CD4-positive, alpha-beta T cell treated with Interleukin-4 for 4 hours (primary cell): ENCODE data around the gene PKP3.
"Not testable (repeated sequence)": the region's sequence is repeated elsewhere in the genome, so short reads cannot be mapped to it uniquely, and the experiment has no call there.

Experiments used
- DNase-seq: peaks from one replicate; pipeline ENCODE4 v3.0.0-alpha.2; 2020

Gene PKP3

DNA sequence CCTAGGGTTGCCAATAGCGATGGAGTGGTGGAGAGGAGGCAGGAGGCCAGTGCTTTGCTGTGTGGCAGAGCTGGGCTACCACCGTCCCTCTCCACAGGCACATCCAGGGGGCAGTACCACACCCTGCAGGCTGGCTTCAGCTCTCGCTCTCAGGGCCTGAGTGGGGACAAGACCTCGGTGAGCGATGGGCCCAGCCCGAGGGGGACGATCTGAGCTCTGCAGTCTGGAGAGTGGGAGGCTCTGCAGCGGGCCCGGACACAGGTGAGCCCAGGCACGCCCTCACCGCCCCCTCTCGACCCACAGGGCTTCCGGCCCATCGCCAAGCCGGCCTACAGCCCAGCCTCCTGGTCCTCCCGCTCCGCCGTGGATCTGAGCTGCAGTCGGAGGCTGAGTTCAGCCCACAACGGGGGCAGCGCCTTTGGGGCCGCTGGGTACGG lies 2.5 kb downstream of the PKP3 start:
- DNase-seq: no peak

GRCh38 chr11:396948-397548 lies 3.0 kb downstream of the PKP3 start:
- peak; percentile 52 for DNase-seq

GRCh38 chr11:398826-399225 lies 4.8 kb downstream of the PKP3 start:
- no peak for DNase-seq

- no peak for DNase-seq
Observed at GRCh38 chr11:399731-400211, 5.8 kb downstream of the PKP3 start.

DNA sequence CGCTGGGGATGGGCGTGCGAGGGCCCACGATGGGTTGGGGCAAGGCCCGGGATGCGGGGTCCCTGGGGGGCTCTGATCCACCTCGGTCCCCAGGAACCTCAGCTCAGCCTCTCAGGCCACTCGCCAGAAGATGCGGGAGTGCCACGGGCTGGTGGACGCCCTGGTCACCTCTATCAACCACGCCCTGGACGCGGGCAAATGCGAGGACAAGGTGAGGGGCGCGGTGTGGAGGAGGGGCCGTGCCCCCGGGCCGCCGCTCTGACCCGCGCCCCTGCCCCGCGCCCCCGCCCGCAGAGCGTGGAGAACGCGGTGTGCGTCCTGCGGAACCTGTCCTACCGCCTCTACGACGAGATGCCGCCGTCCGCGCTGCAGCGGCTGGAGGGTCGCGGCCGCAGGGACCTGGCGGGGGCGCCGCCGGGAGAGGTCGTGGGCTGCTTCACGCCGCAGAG lies 6.3 kb downstream of the PKP3 start:
- DNase-seq: no peak

DNA sequence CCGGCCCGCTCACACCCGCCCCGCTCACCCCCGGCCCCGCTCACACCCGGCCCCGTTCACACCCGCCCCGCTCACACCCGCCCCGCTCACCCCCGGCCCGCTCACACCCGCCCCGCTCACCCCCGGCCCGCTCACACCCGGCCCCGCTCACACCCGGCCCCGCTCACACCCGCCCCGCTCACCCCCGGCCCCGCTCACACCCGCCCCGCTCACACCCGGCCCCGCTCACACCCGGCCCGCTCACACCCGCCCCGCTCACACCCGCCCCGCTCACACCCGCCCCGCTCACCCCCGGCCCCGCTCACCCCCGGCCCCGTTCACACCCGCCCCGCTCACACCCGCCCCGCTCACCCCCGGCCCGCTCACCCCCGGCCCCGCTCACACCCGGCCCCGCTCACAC lies 7.2 kb downstream of the PKP3 start:
- DNase-seq: not testable (repeated sequence)

DNA sequence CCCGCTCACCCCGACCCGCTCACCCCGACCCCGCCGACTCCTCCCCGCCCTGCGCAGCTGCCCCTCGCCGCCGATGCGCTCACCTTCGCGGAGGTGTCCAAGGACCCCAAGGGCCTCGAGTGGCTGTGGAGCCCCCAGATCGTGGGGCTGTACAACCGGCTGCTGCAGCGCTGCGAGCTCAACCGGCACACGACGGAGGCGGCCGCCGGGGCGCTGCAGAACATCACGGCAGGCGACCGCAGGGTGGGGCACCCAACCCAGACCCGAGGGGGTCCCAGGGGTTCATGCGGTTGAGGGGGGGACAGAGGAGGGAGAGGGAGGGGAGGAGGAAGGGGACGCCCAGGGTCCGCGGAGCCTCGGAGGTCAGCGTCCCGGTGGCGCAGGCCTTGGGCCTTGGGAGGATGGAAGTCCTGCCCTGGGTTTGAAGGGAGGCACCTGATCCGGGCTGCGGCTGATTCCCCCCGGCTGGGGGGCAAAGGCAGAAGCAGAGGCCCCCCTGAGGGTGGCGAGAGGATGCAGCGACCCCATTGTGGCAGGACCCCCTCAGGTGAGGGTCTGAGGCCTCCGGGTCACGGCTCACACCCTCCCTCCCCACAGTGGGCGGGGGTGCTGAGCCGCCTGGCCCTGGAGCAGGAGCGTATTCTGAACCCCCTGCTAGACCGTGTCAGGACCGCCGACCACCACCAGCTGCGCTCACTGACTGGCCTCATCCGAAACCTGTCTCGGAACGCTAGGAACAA lies 9.2 kb downstream of the PKP3 start:
- no peak for DNase-seq

DNA sequence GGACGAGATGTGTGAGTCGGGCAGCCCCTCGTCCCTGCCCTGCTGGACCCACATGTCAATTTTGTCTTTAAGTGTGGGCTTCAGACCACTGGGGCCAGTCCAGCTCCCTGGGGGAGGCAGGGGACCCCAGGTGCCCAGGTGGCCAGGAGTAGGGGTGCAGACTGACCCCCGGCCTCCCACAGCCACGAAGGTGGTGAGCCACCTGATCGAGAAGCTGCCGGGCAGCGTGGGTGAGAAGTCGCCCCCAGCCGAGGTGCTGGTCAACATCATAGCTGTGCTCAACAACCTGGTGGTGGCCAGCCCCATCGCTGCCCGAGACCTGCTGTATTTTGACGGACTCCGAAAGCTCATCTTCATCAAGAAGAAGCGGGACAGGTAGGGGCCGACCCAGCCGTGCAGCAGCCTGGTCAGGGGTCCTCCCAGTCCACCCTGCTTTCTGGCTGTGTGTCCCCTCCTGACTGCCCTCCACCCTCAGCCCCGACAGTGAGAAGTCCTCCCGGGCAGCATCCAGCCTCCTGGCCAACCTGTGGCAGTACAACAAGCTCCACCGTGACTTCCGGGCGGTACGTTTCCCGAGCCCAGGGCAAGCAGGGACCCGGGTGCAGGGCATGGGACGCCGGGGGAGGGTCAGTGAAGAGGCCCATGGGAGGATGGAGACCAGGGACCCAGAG lies 9.9 kb downstream of the PKP3 start:
- no peak for DNase-seq

DNA sequence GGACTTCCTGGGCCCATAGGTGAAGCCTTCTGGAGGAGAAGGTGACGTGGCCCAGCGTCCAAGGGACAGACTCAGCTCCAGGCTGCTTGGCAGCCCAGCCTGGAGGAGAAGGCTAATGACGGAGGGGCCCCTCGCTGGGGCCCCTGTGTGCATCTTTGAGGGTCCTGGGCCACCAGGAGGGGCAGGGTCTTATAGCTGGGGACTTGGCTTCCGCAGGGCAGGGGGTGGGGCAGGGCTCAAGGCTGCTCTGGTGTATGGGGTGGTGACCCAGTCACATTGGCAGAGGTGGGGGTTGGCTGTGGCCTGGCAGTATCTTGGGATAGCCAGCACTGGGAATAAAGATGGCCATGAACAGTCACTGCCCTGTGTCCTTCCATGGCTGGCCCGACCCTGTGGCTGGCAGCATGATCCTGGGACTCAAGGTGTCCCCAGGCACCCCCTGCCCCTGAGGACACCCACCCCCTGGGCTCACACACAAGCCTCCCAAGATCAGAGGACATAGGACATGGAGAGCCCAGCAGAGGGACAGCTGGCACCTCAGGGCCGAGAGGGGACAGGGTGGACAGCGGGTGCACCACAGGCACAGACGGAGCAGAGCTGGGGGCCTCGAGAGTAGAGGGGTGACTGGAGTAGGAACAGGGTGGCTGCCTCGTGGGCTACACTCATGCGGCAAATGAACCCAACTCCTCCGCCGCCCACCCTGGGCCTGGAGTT lies 10.7 kb downstream of the PKP3 start:
- DNase-seq: no peak

GRCh38 chr11:405323-405953 lies 11.4 kb downstream of the PKP3 start:
- DNase-seq: no peak

DNA sequence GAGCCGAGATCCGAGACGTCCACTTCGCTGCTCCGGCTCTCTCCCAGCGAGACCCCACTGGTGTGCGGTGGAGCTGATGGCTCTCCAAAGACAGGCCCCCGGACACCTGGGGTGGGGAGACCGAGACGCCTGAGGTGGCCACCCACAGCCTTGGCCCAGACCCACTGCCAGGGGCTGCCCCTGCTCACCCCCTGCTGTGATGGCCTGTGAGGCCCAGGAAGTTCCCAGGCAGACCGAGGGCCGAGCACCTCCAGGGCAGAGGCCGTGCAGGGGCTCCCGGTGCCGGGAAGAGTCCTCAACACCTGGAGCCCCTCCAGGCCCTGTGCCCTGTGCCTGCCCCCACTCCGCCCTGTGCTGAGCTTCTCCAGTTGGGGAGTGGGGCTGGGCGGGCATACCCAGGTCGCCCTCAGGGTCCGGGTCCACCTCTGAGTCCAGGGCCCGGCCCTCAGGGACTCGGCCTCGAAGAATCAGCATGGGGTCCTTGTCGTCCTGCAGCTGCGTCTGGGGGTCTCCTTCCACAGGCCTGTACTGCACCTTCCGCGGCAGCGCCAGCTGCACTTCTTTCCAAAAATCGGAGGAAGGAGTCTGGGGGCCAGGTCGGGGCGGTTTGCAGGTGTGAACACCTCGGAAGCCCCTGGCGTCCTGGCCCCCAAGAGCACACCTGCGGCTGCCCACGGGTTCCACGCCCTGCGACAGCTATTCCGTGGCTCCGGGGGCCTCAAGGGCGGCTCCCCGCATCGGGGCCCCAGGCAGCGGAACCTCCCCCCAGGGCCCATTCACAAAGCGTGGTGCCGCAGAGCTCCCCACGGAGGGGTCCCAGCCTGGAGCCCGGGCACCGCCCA lies 12.2 kb downstream of the PKP3 start:
- DNase-seq: no peak

GRCh38 chr11:406796-407650 lies 13.0 kb downstream of the PKP3 start:
- DNase-seq: peak; percentile 94

DNA sequence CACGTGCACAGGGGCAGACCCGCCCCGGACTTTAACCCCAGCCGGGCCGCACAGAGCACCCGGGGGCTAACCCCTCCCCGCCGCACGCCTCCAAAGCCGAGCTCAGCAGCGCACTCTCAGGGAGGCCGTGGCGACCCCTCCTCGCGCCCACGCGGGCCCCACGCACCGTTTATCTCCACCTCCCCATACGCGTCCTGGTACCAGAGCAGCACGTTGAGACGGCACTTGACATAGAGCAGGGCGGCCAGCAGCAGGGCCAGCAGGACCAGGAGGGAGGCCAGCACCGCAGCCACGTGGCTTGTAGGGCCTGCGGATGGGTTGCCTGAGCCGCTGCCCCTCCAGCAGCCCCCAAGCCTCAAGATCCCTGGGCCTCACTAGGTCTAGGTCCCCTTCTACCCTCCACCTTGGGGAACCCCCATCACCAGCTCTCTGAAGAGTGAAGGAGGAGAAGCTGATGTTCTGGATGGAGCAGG lies 13.7 kb downstream of the PKP3 start:
- DNase-seq: no peak

- DNase-seq: no peak
Observed at GRCh38 chr11:408154-409007, 14.4 kb downstream of the PKP3 start.

GRCh38 chr11:409008-409599 lies 15.1 kb downstream of the PKP3 start:
- DNase-seq: no peak

DNA sequence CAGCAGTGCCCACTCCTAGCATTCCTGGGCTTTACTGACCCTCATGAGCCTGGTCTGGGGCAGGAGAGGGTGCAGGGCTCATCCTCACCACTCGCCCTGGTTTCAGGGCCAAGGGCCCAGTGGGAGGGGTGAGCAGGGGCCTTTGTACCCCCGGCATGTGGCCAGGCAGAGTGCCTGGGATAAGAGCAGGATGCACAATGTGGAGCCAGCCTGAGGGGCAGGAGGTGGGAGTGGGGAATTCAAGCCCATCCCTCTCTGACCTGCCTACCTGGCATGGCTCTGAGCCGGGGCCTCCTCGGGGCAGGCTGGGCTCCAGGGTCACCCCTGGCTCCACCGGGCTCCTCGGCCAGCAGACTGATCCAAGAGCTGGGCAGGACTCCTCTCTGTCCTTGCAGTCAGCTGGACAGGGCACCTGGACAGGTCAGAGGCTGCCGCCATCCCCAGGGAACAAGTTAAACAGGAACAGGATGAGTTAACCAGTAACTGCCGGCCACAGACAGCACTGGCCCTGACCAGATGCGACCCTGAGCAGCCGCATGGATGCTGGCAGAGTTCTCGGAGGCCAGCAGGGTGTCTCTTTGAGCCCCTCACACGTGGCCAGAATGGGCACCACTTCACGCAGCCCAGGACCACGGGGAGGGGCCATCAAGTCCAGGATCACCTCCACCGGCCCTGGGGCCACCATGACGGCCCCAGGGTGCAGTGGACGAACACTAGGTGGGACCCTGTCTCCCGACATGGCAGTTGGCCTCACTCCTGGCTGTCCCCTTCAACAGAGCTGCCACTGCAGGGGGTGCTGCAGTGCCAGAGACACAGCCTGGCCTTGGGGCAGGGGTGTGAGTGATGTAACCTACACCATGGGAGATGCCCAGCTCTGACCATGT lies 15.8 kb downstream of the PKP3 start:
- DNase-seq: no peak

GRCh38 chr11:410711-411110 lies 16.7 kb downstream of the PKP3 start:
- DNase-seq: not testable (repeated sequence)

GRCh38 chr11:411520-411919 lies 17.5 kb downstream of the PKP3 start:
- not testable (repeated sequence) for DNase-seq
